CD14-positive monocyte (primary cell): Measurements from ENCODE around the gene HNRNPLL. TPM values are rescaled to one million over a fixed set of nuclear protein-coding genes. Genes with fewer than 3 reads are reported as not detected.
A peak's percentile ranks its signal among the peaks of the same experiment; 100 is the strongest.

Experiments
- DNase-seq, 3 donors: peaks; one replicate each; pipeline ENCODE4 v3.0.0-alpha.2; 2011 to 2022
- H2AFZ ChIP-seq: 2 replicates; pipeline ENCODE4 v1.6.0; 2012; ENCODE audit warnings: mild to moderate bottlenecking, low read depth, low read length, inconsistent platforms; ENCODE audit not compliant: insufficient read depth, poor library complexity, severe bottlenecking
- H3K27ac ChIP-seq, 2 donors: 1 replicate in 1 of 2; 2 replicates in 1 of 2; pipeline ENCODE4 v1.5.1; 2012 to 2013; ENCODE audit warnings: low read length in 2 of 2, control low read depth in 1 of 2, inconsistent platforms in 1 of 2, low read depth in 1 of 2, mild to moderate bottlenecking in 1 of 2
- H3K27me3 ChIP-seq, 2 donors: one replicate each; pipeline versions ENCODE4 v1.6.0 to v1.6.1; 2011 to 2013; ENCODE audit warnings: low read length in 2 of 2; ENCODE audit not compliant: control insufficient read depth in 2 of 2, insufficient read depth in 2 of 2
- H3K36me3 ChIP-seq, 2 donors: replicated peaks in 1 of 2; 1 replicate in 1 of 2; 2 replicates in 1 of 2; pipeline versions ENCODE4 v1.5.1 to v1.6.1; 2012 to 2013; ENCODE audit warnings: low read length in 2 of 2, control low read depth in 1 of 2, inconsistent platforms in 1 of 2, mild to moderate bottlenecking in 1 of 2; ENCODE audit not compliant: insufficient read depth in 2 of 2, control insufficient read depth in 1 of 2
- H3K4me1 ChIP-seq, 2 donors: 1 replicate in 1 of 2; 2 replicates in 1 of 2; pipeline versions ENCODE4 v1.5.1 to v1.6.1; 2012 to 2013; ENCODE audit warnings: low read length in 2 of 2, control low read depth in 1 of 2, inconsistent platforms in 1 of 2, mild to moderate bottlenecking in 1 of 2, moderate library complexity in 1 of 2; ENCODE audit not compliant: insufficient read depth in 2 of 2, control insufficient read depth in 1 of 2
- H3K4me2 ChIP-seq: replicated peaks from 2 replicates; pipeline ENCODE3; 2012; ENCODE audit warnings: low read length, moderate library complexity, mild to moderate bottlenecking; ENCODE audit not compliant: poor library complexity, severe bottlenecking; ENCODE audit errors: extremely low read depth
- H3K4me3 ChIP-seq, 3 experiments: fragments of 200-600 bp in 1 of 3; sonication (generic) in 1 of 3; replicated peaks in 1 of 3; 1 replicate in 2 of 3; 2 replicates in 1 of 3; pipeline ENCODE4 v1.5.1; 2011 to 2013; ENCODE audit warnings: low read length in 3 of 3, mild to moderate bottlenecking in 3 of 3, control low read depth in 2 of 3, low read depth in 2 of 3, inconsistent platforms in 1 of 3, moderate library complexity in 1 of 3
- H3K79me2 ChIP-seq: 2 replicates; pipeline ENCODE4 v1.6.0; 2012; ENCODE audit warnings: mild to moderate bottlenecking, control low read depth, inconsistent platforms, low read length, moderate library complexity; ENCODE audit not compliant: insufficient read depth
- H3K9ac ChIP-seq: 2 replicates; pipeline ENCODE4 v1.6.0; 2017; ENCODE audit warnings: low read length, mild to moderate bottlenecking; ENCODE audit not compliant: insufficient read depth, poor library complexity, severe bottlenecking
- H3K9me3 ChIP-seq, 2 donors: replicated peaks in 1 of 2; 1 replicate in 1 of 2; 2 replicates in 1 of 2; pipeline versions ENCODE4 v1.5.1 to v1.6.1; 2012 to 2013; ENCODE audit warnings: low read length in 2 of 2, control low read depth in 1 of 2; ENCODE audit not compliant: control insufficient read depth in 1 of 2, insufficient read depth in 1 of 2
- H4K20me1 ChIP-seq: 2 replicates; pipeline ENCODE4 v1.6.0; 2012; ENCODE audit warnings: mild to moderate bottlenecking, low read length, control low read depth, moderate library complexity; ENCODE audit not compliant: insufficient read depth
- H3K27ac Mint-ChIP-seq, 7 donors: one replicate each; pipeline ENCODE4 v1.8.0; 2020; ENCODE audit warnings: mild to moderate bottlenecking in 7 of 7, mixed read lengths in 7 of 7, moderate library complexity in 6 of 7, inconsistent platforms in 2 of 7
- H3K27me3 Mint-ChIP-seq, 3 donors: one replicate each; pipeline ENCODE4 v1.8.0; 2021 to 2022; ENCODE audit warnings: low read depth in 3 of 3, mild to moderate bottlenecking in 3 of 3, mixed read lengths in 3 of 3, moderate library complexity in 3 of 3, inconsistent platforms in 1 of 3
- H3K36me3 Mint-ChIP-seq, 2 donors: one replicate each; pipeline ENCODE4 v1.8.0; 2020; ENCODE audit warnings: mixed read lengths in 2 of 2, inconsistent platforms in 1 of 2, mild to moderate bottlenecking in 1 of 2
- H3K4me1 Mint-ChIP-seq: one replicate; pipeline ENCODE4 v1.8.0; 2020; ENCODE audit warnings: mild to moderate bottlenecking, mixed read lengths
- H3K4me3 Mint-ChIP-seq, 2 donors: one replicate each; pipeline ENCODE4 v1.8.0; 2020; ENCODE audit warnings: mild to moderate bottlenecking in 2 of 2, mixed read lengths in 2 of 2, moderate library complexity in 1 of 2
- H3K9me3 Mint-ChIP-seq, 7 donors: one replicate each; pipeline ENCODE4 v1.8.0; 2020 to 2022; ENCODE audit warnings: mixed read lengths in 7 of 7, mild to moderate bottlenecking in 6 of 7, moderate library complexity in 6 of 7, inconsistent platforms in 2 of 7
- WGBS: methylation state at CpG from one replicate; pipeline ENCODE4 v1.1.5; 2013; ENCODE audit warnings: missing lambda C conversion rate; ENCODE audit not compliant: insufficient coverage; 5-methylcytosine and 5-hydroxymethylcytosine counted together
- intact Hi-C, 2 donors: fragments of 100-400 bp; cut with micrococcal nuclease; formaldehyde crosslinking; loops; one replicate each; pipeline versions ENCODE4 v1.15.0 to v1.15.1; 2023
- polyA plus RNA-seq, 3 donors: library from polyadenylated mRNA; depleted of rRNA in 1 of 3; unstranded in 2 of 3; stranded (reverse) in 1 of 3; fragments of 300-500 nt in 2 of 3; fragments of >200 nt in 1 of 3; fragmentation: Illumina TruSeq in 2 of 3; gene quantifications; 1 replicate in 2 of 3; 2 replicates in 1 of 3; pipeline ENCODE4 v1.2.3, GENCODE V29; 2012 to 2021
- TF ChIP-seq, protein P1 (sequence below): fragments of 200-600 bp; IDR thresholded peaks from one replicate; pipeline ENCODE4 v1.8.0; 2022; ENCODE audit warnings: antibody characterized with exemption, mild to moderate bottlenecking

Gene HNRNPLL
- polyA plus RNA-seq, 3 donors, result 12.4 to 16.8 (median 13.8) TPM

DNA sequence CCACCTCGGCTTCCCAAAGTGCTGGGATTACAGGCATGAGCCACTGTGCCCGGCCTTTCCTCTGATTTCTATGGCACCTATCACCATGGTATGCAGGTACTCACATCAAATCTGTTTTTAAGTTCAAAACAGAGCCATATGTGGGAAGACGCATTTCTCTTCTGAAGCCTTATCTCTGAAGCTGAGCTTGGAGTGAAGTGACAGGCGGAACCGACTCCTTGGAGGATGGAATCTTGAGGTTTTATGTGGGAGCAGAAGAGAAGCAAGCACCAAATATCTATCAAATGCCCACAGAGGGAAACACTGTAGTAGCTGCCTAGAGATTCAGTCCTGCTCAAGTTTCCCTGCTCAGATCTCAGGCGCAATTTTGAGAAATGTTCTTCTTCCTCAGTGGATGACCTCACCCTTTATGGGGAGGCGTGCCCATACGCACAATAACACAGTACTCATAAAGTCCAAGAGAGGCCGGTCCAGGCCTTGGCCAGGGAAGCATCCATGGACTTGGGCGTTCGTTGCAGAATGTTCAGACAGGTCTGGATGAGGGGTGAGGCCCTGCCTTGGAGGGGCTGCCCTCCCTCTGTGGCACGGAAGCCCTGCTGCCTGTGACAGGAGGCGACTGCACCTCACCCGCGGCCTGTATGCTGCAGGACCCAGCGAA lies 67.9 kb downstream of the HNRNPLL start:
- peaks cover 14% of the 10 kb centered on the region for H3K4me1 Mint-ChIP-seq
- Histone ChIP-seq H3K9ac (no peak overlapping the region), H3K4me1 (peaks cover 19 to 20% of the 10 kb centered on the region in 2 donors), H3K27me3 (peaks cover 0 to 12% of the 10 kb centered on the region in 2 donors), H3K79me2 (no peaks in the 10 kb centered on the region), H3K27ac (no peak overlapping the region), H3K4me3 (no peak overlapping the region), H3K9me3 (no peaks in the 10 kb centered on the region), H2AFZ (no peak overlapping the region), H4K20me1 (no peaks in the 10 kb centered on the region), H3K36me3 (no peaks in the 10 kb centered on the region), H3K4me2 (no peak overlapping the region)
- TF ChIP-seq, protein P1, sequence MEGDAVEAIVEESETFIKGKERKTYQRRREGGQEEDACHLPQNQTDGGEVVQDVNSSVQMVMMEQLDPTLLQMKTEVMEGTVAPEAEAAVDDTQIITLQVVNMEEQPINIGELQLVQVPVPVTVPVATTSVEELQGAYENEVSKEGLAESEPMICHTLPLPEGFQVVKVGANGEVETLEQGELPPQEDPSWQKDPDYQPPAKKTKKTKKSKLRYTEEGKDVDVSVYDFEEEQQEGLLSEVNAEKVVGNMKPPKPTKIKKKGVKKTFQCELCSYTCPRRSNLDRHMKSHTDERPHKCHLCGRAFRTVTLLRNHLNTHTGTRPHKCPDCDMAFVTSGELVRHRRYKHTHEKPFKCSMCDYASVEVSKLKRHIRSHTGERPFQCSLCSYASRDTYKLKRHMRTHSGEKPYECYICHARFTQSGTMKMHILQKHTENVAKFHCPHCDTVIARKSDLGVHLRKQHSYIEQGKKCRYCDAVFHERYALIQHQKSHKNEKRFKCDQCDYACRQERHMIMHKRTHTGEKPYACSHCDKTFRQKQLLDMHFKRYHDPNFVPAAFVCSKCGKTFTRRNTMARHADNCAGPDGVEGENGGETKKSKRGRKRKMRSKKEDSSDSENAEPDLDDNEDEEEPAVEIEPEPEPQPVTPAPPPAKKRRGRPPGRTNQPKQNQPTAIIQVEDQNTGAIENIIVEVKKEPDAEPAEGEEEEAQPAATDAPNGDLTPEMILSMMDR, result no peak
- peak overlapping the region in 1 of 2 donors; percentile 19 for H3K4me3 Mint-ChIP-seq
- H3K27ac Mint-ChIP-seq, result peak overlapping the region in 1 of 7 donors; percentile 33
- H3K27me3 Mint-ChIP-seq, result peaks cover 12 to 48% (median 22%) of the 10 kb centered on the region in 3 donors
- intact Hi-C loops, result no loop called here
- H3K9me3 Mint-ChIP-seq, result no peaks in the 10 kb centered on the region
- WGBS, result 92% methylated on average over 10 of the region's 16 CpGs
- H3K36me3 Mint-ChIP-seq, result no peaks in the 10 kb centered on the region
- no peak for DNase-seq

DNA sequence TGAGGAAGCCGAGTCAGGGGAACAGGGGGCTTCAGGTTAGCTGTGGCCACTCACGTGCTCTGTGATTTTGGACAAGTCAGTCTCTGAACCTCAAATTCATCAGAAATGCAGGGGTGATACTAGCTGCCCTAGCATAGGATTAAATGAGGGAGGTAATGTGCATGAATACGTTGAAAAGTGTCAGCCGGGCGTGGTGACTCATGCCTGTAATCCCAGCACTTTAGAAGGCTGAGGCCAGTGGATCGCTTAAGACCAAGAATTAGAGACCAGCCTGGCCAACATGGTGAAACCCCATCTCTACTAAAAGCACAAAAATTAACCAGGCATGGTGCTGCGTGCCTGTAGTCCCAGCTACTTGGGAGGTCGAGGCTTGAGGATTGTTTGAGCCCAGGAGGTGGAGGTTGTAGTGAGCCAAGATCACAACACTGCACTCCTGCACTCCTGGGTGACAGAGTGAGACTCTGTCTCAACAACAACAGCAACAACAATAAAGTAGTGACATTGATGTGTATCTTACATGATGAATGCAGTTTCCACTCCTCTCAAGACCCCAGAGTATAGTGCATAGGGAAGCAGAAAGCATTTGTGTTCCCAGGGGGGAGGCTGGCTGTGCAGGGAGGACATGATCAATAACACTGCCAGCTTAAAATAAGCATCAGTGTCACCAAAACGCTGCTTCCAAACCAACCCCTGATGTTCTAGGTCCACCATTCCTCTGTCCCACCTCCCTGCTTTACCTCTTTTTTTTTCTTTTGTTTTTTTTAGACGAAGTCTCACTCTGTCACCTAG lies 68.8 kb downstream of the HNRNPLL start:
- Histone ChIP-seq H2AFZ (peak overlapping the region; percentile 43), H4K20me1 (no peaks in the 10 kb centered on the region), H3K4me3 (no peak overlapping the region), H3K79me2 (no peaks in the 10 kb centered on the region), H3K27ac (peak overlapping the region in 1 of 2 donors; percentile 44), H3K27me3 (peaks cover 0 to 18% of the 10 kb centered on the region in 2 donors), H3K36me3 (no peaks in the 10 kb centered on the region), H3K9me3 (no peaks in the 10 kb centered on the region), H3K9ac (no peak overlapping the region), H3K4me2 (no peak overlapping the region), H3K4me1 (peaks cover 19 to 20% of the 10 kb centered on the region in 2 donors)
- Mint-ChIP-seq H3K4me1 (peaks cover 14% of the 10 kb centered on the region), H3K27me3 (peaks cover 17 to 56% (median 31%) of the 10 kb centered on the region in 3 donors), H3K9me3 (peaks cover 0 to 2% (median 0%) of the 10 kb centered on the region in 7 donors), H3K4me3 (peak overlapping the region in 1 of 2 donors; percentile 35), H3K36me3 (no peaks in the 10 kb centered on the region), H3K27ac (no peak overlapping the region)
- WGBS, result 97% methylated on average over 6 of the region's 10 CpGs
- no peak for DNase-seq
- intact Hi-C loops, result no loop called here
- TF ChIP-seq, protein P1, result no peak
